IMR-90 (cell line): ENCODE measurements around the gene MKS1.

Experiments
- BHLHE40 ChIP-seq: fragments of 150-350 bp; IDR thresholded peaks from 2 replicates; pipeline ENCODE4 v1.6.1; 2016; ENCODE audit warnings: mild to moderate bottlenecking, low read depth, low read length
- CEBPB ChIP-seq: IDR thresholded peaks from 2 replicates; pipeline ENCODE4 v1.6.1; 2012; ENCODE audit warnings: low read depth, low read length, improper control_type of control experiment
- CTCF ChIP-seq: conservative IDR thresholded peaks from 2 replicates; pipeline ENCODE4 v1.5.1; 2012; ENCODE audit warnings: mild to moderate bottlenecking, low read depth, low read length, improper control_type of control experiment
- ELK1 ChIP-seq: fragments of 150-350 bp; IDR thresholded peaks from 2 replicates; pipeline ENCODE4 v1.6.1; 2016; ENCODE audit warnings: low read depth, mild to moderate bottlenecking, low read length, moderate library complexity, borderline replicate concordance
- FOS ChIP-seq: fragments of 150-350 bp; IDR thresholded peaks from 2 replicates; pipeline ENCODE4 v1.6.1; 2016; ENCODE audit warnings: low read depth, low read length
- MAFK ChIP-seq: IDR thresholded peaks from 2 replicates; pipeline ENCODE4 v1.6.1; 2012; ENCODE audit warnings: low read depth, low read length, improper control_type of control experiment
- MAZ ChIP-seq: IDR thresholded peaks from 2 replicates; pipeline ENCODE4 v1.6.1; 2012; ENCODE audit warnings: low read depth, mild to moderate bottlenecking, low read length, improper control_type of control experiment, moderate library complexity, borderline replicate concordance
- MXI1 ChIP-seq: IDR thresholded peaks from 2 replicates; pipeline ENCODE4 v1.6.1; 2012; ENCODE audit warnings: low read depth, mild to moderate bottlenecking, low read length, moderate library complexity, borderline replicate concordance
- NFE2L2 ChIP-seq: fragments of 150-350 bp; IDR thresholded peaks from 2 replicates; pipeline ENCODE4 v1.6.1; 2016; ENCODE audit warnings: low read depth, mild to moderate bottlenecking, low read length
- POLR2A ChIP-seq: IDR thresholded peaks from 2 replicates; pipeline ENCODE4 v1.6.1; 2012; ENCODE audit warnings: mild to moderate bottlenecking, low read depth, low read length
- RAD21 ChIP-seq: IDR thresholded peaks from 2 replicates; pipeline ENCODE4 v1.6.1; 2012; ENCODE audit warnings: low read length, improper control_type of control experiment
- RFX5 ChIP-seq: IDR thresholded peaks from 2 replicates; pipeline ENCODE4 v1.8.0; 2012; ENCODE audit warnings: low read depth, mild to moderate bottlenecking, low read length, moderate library complexity
- SMC3 ChIP-seq: fragments of 150-350 bp; IDR thresholded peaks from 2 replicates; pipeline ENCODE4 v1.6.1; 2016; ENCODE audit warnings: low read depth, mild to moderate bottlenecking, antibody characterized with exemption, low read length, moderate library complexity
- USF2 ChIP-seq: fragments of 150-350 bp; IDR thresholded peaks from 2 replicates; pipeline ENCODE4 v1.6.1; 2017; ENCODE audit warnings: mild to moderate bottlenecking, antibody characterized with exemption, low read length, low read depth

GRCh38 chr17:58228679-58229078 lies 9.6 kb upstream of the MKS1 start:
- TF ChIP-seq POLR2A: no peak
- no peak for TF ChIP-seq CTCF
- no peak for TF ChIP-seq FOS
- TF ChIP-seq SMC3: no peak
- TF ChIP-seq MAFK: no peak
- TF ChIP-seq ELK1: no peak
- no peak for TF ChIP-seq USF2
- no peak for TF ChIP-seq RFX5
- no peak for TF ChIP-seq MAZ
- no peak for TF ChIP-seq RAD21
- no peak for TF ChIP-seq CEBPB
- TF ChIP-seq MXI1: no peak
- TF ChIP-seq BHLHE40: no peak
- no peak for TF ChIP-seq NFE2L2
